Suprapubic skin (tissue), 3 donors: ENCODE measurements around the gene THAP2.

Source experiments
- CTCF ChIP-seq, 2 donors: fragments of 200-600 bp in 1 of 2; fragments of 450-650 bp in 1 of 2; sonication (generic) in 1 of 2; IDR thresholded peaks; one replicate each; pipeline ENCODE4 v1.5.1; 2016 to 2019; ENCODE audit warnings: antibody characterized with exemption in 2 of 2, mild to moderate bottlenecking in 1 of 2, moderate library complexity in 1 of 2
- POLR2A ChIP-seq, 2 donors: fragments of 450-650 bp; IDR thresholded peaks; one replicate each; pipeline ENCODE4 v1.6.1; 2017; ENCODE audit warnings: antibody characterized with exemption in 2 of 2, mild to moderate bottlenecking in 2 of 2, moderate library complexity in 2 of 2

DNA sequence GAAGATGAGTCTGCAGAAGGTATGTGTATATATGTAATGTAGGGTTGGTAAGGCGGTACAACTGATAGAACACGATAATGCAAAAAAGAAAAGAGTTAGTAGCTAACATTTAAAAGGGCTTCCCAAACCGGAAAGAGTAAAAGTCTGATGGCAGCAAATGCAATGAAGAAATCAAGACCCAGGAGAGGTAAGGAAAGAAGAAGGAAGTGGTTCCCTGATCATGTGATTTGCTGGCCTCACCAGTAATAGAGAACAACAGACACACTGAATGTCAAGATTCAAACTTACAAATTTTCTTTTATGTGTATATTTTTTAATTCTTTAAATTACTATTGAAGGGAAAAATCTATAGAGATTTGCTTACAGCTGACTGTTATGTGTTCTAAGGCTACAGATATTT lies 18.8 kb upstream of the THAP2 start:
- TF ChIP-seq CTCF (IDR thresholded peaks at IDR 0.05) (no peak), POLR2A (IDR thresholded peaks at IDR 0.05) (no peak)
